ENCODE results near the gene ACSM2A.
"Not testable (repeated sequence)": the region's sequence is repeated elsewhere in the genome, so short reads cannot be mapped to it uniquely, and the experiment has no call there.

The ACSM2A gene

GRCh38 chr16:20507280-20507679, 56.0 kb downstream of the ACSM2A start:
- DNase-seq (ENCODE audit: low spot score), result no peak
- no peak for TF ChIP-seq CTCF (conservative IDR thresholded peaks at IDR 0.05; ENCODE audit: low read depth)
- ChIA-PET CTCF (no interaction called here), POLR2A (ENCODE audit: low non-redundant PET) (no interaction called here)
- no peak overlapping the region for H3K27ac ChIP-seq

- no peak for DNase-seq (ENCODE audit: low spot score)
- ChIA-PET CTCF (no interaction called here), POLR2A (ENCODE audit: low non-redundant PET) (no interaction called here)
- no peak overlapping the region for H3K27ac ChIP-seq
- TF ChIP-seq CTCF (conservative IDR thresholded peaks at IDR 0.05; ENCODE audit: low read depth), result no peak
Measured at GRCh38 chr16:20510323-20510722, 59.0 kb downstream of the ACSM2A start.

GRCh38 chr16:20515688-20516090, 64.4 kb downstream of the ACSM2A start:
- ChIA-PET CTCF (no interaction called here), POLR2A (ENCODE audit: low non-redundant PET) (no interaction called here)
- no peak for TF ChIP-seq CTCF (conservative IDR thresholded peaks at IDR 0.05; ENCODE audit: low read depth)
- H3K27ac ChIP-seq, result no peak overlapping the region
- DNase-seq (ENCODE audit: low spot score), result no peak

GRCh38 chr16:20517149-20517548, 65.8 kb downstream of the ACSM2A start:
- no peak for TF ChIP-seq CTCF (conservative IDR thresholded peaks at IDR 0.05; ENCODE audit: low read depth)
- ChIA-PET POLR2A (ENCODE audit: low non-redundant PET) (no interaction called here), CTCF (no interaction called here)
- no peak overlapping the region for H3K27ac ChIP-seq
- no peak for DNase-seq (ENCODE audit: low spot score)

- CTCF ChIA-PET, result interaction anchor here (0.6 kb wide), 1 partner anchor 612 kb away, joined by 3 read pairs; no protein-coding TSS in a partner anchor
- POLR2A ChIA-PET (ENCODE audit: low non-redundant PET), result no interaction called here
- DNase-seq (ENCODE audit: low spot score), result no peak
Measured at GRCh38 chr16:20519231-20519630, 67.9 kb downstream of the ACSM2A start.

GRCh38 chr16:20520103-20520502, 68.8 kb downstream of the ACSM2A start:
- ChIA-PET POLR2A (ENCODE audit: low non-redundant PET) (no interaction called here), CTCF (interaction anchor here (0.6 kb wide), 1 partner anchor 737 kb away, joined by 4 read pairs; no protein-coding TSS in a partner anchor)
- no peak for DNase-seq (ENCODE audit: low spot score)
- no peak overlapping the region for H3K27ac ChIP-seq
- no peak for TF ChIP-seq CTCF (conservative IDR thresholded peaks at IDR 0.05; ENCODE audit: low read depth)

More at GRCh38 chr16:20519231-20519630, 67.9 kb downstream of the ACSM2A start:
- H3K27ac ChIP-seq, result no peak overlapping the region
- TF ChIP-seq CTCF (conservative IDR thresholded peaks at IDR 0.05; ENCODE audit: low read depth), result no peak

- POLR2A ChIA-PET (ENCODE audit: low non-redundant PET); CTCF ChIA-PET; H3K27ac ChIP-seq; DNase-seq (ENCODE audit: low spot score): not testable (repeated sequence)
Measured at GRCh38 chr16:20531795-20532194, 80.5 kb downstream of the ACSM2A start.

- DNase-seq (ENCODE audit: low spot score); POLR2A ChIA-PET (ENCODE audit: low non-redundant PET); CTCF ChIA-PET; H3K27ac ChIP-seq: not testable (repeated sequence)
Measured at GRCh38 chr16:20532284-20532792, 81.0 kb downstream of the ACSM2A start.

- DNase-seq (ENCODE audit: low spot score); CTCF ChIA-PET; H3K27ac ChIP-seq; POLR2A ChIA-PET (ENCODE audit: low non-redundant PET): not testable (repeated sequence)
Measured at GRCh38 chr16:20536669-20537068, 85.3 kb downstream of the ACSM2A start.
